ENCODE measurements around the gene PDCD1. TPM values are rescaled to one million over a fixed set of nuclear protein-coding genes. Genes with fewer than 3 reads are reported as not detected.
A peak's percentile ranks its signal among the peaks of the same experiment; 100 is the strongest.
"Not testable (repeated sequence)": the region's sequence is repeated elsewhere in the genome, so short reads cannot be mapped to it uniquely, and the experiment has no call there.

The PDCD1 gene
- total RNA-seq, 1 donor from 2014 or later, result not detected

DNA sequence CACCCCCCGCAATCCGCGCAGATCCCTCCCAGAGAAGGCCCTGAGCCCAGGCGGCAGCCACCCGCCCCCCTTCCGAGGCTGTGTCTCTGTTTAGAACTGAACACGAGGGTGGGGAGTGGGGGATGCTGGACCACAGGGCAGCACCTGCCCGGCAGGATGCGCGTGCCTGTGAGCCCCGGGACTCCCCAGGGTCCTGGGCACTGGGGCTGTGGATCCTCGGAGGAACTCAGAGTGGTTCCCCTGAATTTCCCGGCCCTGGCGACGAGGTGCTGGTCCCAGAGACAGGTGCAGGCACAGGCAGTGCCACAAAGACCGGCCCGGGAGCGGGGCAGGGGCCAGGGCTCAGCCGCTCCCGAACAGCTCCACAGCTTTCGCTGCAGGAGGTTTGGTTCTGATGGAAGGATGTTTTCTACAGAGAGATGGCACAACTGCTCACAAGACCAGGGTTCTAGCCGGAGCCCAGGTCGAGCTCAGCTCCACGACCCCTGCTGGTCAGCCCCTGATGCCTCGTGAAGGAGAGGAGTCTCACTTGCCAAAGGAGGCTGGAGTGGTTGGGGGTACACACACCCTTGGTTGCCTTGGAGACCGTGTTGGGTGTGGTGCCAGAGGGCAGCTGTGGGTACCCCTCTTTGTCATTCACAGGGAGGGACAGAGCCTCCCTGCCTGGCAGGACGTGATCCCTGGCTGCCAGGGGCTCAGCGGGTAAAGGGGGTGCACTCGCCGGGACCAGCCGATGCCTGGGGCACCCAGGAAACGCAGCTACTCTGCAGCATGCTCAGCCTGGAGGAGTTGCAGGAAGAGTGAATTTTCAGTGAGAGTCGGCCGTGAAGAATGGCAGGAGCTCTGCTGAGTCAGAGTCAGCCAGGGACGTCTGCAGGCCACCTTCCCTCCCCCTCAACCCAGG, 54.1 kb downstream of the PDCD1 start:
- H3K27ac Mint-ChIP-seq (ENCODE audit: unreplicated experiment), result no peak overlapping the region
- H3K27me3 Mint-ChIP-seq (ENCODE audit: unreplicated experiment), result peaks cover 14% of the 10 kb centered on the region
- peaks cover 5% of the 10 kb centered on the region for H3K4me1 Mint-ChIP-seq (ENCODE audit: unreplicated experiment)
- no peaks in the 10 kb centered on the region for H3K36me3 Mint-ChIP-seq (ENCODE audit: low read depth, unreplicated experiment)
- no peaks in the 10 kb centered on the region for H3K9me3 Mint-ChIP-seq (ENCODE audit: unreplicated experiment)
- DNase-seq (ENCODE audit: low spot score), result peak; percentile 21
- TF ChIP-seq, protein P1, sequence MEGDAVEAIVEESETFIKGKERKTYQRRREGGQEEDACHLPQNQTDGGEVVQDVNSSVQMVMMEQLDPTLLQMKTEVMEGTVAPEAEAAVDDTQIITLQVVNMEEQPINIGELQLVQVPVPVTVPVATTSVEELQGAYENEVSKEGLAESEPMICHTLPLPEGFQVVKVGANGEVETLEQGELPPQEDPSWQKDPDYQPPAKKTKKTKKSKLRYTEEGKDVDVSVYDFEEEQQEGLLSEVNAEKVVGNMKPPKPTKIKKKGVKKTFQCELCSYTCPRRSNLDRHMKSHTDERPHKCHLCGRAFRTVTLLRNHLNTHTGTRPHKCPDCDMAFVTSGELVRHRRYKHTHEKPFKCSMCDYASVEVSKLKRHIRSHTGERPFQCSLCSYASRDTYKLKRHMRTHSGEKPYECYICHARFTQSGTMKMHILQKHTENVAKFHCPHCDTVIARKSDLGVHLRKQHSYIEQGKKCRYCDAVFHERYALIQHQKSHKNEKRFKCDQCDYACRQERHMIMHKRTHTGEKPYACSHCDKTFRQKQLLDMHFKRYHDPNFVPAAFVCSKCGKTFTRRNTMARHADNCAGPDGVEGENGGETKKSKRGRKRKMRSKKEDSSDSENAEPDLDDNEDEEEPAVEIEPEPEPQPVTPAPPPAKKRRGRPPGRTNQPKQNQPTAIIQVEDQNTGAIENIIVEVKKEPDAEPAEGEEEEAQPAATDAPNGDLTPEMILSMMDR (IDR thresholded peaks at IDR 0.05; ENCODE audit: unreplicated experiment), result no peak
- H3K4me3 Mint-ChIP-seq (ENCODE audit: unreplicated experiment), result no peak overlapping the region

DNA sequence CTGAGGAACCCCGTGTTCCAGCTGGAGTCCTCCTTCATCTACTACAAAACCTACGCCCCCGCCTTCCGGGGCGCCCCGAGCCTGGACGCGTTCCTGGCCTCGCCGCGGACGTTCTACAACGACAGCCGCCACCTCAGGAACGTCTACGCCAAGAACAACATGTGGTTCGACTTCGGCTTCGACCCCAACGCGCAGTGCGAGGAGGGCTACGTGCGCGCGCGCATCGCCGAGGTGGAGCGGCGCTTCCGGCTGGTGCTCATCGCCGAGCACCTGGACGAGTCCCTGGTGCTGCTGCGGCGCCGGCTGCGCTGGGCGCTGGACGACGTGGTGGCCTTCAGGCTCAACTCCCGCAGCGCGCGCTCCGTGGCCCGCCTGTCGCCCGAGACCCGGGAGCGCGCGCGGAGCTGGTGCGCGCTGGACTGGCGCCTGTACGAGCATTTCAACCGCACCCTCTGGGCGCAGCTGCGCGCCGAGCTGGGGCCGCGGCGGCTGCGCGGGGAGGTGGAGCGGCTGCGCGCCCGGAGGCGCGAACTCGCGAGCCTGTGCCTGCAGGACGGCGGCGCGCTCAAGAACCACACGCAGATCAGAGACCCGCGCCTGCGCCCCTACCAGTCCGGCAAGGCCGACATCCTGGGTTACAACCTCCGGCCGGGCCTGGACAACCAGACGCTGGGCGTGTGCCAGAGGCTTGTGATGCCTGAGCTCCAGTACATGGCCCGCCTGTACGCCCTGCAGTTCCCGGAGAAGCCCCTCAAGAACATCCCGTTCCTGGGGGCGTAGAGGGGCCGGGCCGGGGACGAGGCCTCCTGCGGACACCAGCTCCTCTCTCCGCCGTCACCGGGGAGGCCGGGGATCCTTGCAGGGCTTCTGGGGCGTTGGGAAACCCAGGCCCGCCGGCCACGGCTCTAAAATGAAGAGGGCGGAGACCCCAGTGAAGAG, 55.0 kb downstream of the PDCD1 start:
- no peak overlapping the region for H3K4me3 Mint-ChIP-seq (ENCODE audit: unreplicated experiment)
- peak; percentile 19 for DNase-seq (ENCODE audit: low spot score)
- H3K36me3 Mint-ChIP-seq (ENCODE audit: low read depth, unreplicated experiment), result no peaks in the 10 kb centered on the region
- H3K9me3 Mint-ChIP-seq (ENCODE audit: unreplicated experiment), result no peaks in the 10 kb centered on the region
- H3K27ac Mint-ChIP-seq (ENCODE audit: unreplicated experiment), result no peak overlapping the region
- H3K4me1 Mint-ChIP-seq (ENCODE audit: unreplicated experiment), result peaks cover 5% of the 10 kb centered on the region
- H3K27me3 Mint-ChIP-seq (ENCODE audit: unreplicated experiment), result peaks cover 9% of the 10 kb centered on the region
- TF ChIP-seq, protein P1 (IDR thresholded peaks at IDR 0.05; ENCODE audit: unreplicated experiment), result no peak

DNA sequence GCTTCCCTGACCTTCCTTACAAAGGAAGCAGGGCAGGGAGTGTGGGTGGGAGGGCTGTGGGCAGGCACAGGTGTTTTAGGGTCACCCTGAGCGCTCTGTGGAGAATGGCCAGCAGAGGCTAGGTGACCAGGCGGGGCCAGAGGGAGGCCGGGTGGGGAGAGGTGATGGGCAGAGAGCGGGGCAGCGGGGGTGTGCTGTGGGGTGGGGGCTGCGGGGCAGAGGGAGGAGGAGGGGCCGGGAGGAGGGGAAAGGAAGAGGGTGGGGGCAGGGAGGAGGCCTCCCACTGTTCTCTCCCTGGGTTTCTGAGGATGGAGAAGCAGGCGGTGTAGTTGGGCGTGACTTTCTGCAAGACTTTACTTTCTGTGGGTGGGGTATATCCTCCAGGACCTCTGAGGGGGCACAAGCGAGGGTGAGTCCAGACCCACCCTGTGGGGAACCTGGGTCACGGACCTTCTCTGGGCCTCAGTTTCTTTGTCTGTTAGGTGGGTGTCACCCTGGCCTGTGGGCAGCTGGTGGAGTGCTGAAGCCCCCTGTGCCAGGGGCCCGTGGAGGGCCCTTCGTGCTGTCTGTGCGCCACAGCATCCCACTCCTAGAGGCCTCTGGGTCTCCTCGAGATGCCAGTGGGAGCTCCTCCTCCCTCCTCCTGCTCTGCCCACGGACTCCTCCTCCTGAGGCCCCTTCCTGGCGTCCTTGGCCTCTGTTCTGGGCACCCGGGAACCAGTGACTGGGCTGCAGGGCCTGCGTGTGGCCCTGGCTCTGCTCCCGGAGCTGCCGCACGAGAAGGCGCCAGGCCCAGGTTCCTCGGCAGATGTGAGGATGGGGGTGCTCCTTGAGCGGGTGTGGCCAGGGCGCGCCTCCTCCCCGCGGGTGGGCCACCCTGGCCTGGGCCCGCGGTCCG, 56.0 kb downstream of the PDCD1 start:
- Mint-ChIP-seq H3K27me3 (ENCODE audit: unreplicated experiment) (peaks cover 5% of the 10 kb centered on the region), H3K4me3 (ENCODE audit: unreplicated experiment) (no peak overlapping the region), H3K27ac (ENCODE audit: unreplicated experiment) (no peak overlapping the region), H3K9me3 (ENCODE audit: unreplicated experiment) (no peaks in the 10 kb centered on the region), H3K36me3 (ENCODE audit: low read depth, unreplicated experiment) (no peaks in the 10 kb centered on the region), H3K4me1 (ENCODE audit: unreplicated experiment) (no peaks in the 10 kb centered on the region)
- peak; percentile 4 for DNase-seq (ENCODE audit: low spot score)
- TF ChIP-seq, protein P1 (IDR thresholded peaks at IDR 0.05; ENCODE audit: unreplicated experiment), result no peak

DNA sequence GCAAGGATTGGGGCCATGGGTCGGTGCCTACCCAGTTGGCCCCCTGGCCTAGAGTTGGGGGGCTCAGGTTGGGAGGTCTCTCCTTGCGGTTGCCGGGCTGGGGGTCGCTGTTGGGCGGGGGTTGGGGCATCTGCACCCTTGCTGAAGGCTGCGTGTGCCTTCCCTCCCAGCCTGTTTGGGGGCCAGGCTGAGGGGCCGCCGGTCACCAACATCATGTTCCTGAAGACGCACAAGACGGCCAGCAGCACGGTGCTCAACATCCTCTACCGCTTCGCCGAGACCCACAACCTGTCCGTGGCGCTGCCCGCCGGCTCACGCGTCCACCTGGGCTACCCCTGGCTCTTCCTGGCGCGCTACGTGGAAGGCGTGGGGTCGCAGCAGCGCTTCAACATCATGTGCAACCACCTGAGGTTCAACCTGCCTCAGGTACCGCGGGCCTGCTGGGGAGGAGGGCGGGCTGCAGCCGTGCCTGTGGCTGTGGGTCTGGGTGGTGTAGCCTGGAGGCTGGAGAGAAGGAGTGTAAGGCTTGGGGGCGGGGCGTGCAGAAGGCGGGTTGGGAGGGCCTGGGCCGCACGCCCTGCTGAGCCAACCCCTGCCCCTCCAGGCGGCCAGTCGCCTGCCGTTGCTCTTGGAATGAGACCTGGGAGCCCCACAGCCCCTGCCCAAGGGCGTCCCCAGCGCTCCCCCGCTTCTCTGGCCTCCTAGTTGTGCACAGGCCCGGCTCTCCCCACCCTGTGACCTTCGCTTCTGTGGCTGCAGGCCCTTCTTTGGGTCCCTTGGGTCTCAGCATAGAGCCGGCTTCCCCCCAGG, 56.9 kb downstream of the PDCD1 start:
- H3K36me3 Mint-ChIP-seq (ENCODE audit: low read depth, unreplicated experiment), result peaks cover 4% of the 10 kb centered on the region
- no peaks in the 10 kb centered on the region for H3K9me3 Mint-ChIP-seq (ENCODE audit: unreplicated experiment)
- no peaks in the 10 kb centered on the region for H3K4me1 Mint-ChIP-seq (ENCODE audit: unreplicated experiment)
- peaks cover 9% of the 10 kb centered on the region for H3K27me3 Mint-ChIP-seq (ENCODE audit: unreplicated experiment)
- DNase-seq (ENCODE audit: low spot score), result peak; percentile 6
- TF ChIP-seq, protein P1 (IDR thresholded peaks at IDR 0.05; ENCODE audit: unreplicated experiment), result no peak
- H3K27ac Mint-ChIP-seq (ENCODE audit: unreplicated experiment), result no peak overlapping the region
- no peak overlapping the region for H3K4me3 Mint-ChIP-seq (ENCODE audit: unreplicated experiment)

DNA sequence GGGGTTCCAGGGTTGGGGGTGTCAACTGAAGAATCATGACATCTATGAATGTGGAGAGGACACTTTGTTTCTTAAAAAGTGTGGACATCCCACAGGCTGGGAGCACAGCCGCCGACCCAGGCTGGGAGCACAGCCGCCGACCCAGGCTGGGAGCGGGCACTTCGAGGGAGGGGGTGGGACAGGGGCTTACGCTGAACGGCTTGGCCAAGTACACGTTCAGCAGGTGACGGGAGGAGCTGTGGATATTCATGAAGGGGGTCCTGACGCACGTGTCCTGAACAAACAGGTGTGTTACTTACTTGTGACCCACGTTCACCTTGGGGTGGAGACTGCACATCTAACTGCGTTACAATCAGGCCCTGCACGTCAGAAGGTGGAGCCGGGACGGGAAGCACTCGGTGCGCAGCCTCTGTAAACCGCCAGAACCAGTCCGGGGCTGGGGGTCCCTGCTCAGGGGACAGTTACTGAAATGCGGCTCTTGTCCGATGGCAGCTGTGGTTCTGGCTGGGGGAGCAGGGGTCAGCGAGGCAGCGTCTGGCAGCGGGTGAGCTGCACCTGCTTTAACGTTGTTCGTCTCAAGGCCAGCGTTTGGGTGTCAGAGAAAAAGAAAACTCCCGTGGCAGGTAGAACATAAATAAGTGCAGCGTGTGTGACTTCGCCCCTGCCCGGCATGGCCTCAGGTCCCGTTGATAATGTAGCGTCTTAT, 58.3 kb downstream of the PDCD1 start:
- not testable (repeated sequence) for H3K4me3 Mint-ChIP-seq (ENCODE audit: unreplicated experiment); H3K27ac Mint-ChIP-seq (ENCODE audit: unreplicated experiment); H3K4me1 Mint-ChIP-seq (ENCODE audit: unreplicated experiment); H3K9me3 Mint-ChIP-seq (ENCODE audit: unreplicated experiment); H3K36me3 Mint-ChIP-seq (ENCODE audit: low read depth, unreplicated experiment)
- peaks cover 10% of the 10 kb centered on the region for H3K27me3 Mint-ChIP-seq (ENCODE audit: unreplicated experiment)
- DNase-seq (ENCODE audit: low spot score), result peak; percentile 2
